T-helper 1 cell treated with Interleukin-12 subunit alpha and Interleukin-12 subunit beta and Interleukin-4 antibody, amounts not matched to agents 30 μg/mL and 1 μg/mL, for 36 hours (primary cell): Measurements from ENCODE around the gene SEZ6L2.
"Not testable (repeated sequence)": the region's sequence is repeated elsewhere in the genome, so short reads cannot be mapped to it uniquely, and the experiment has no call there.

Source experiments
- H3K27ac Mint-ChIP-seq: one replicate; pipeline ENCODE4 v1.8.0; 2021; ENCODE audit warnings: mild to moderate bottlenecking, mixed read lengths
- H3K27me3 Mint-ChIP-seq: one replicate; pipeline ENCODE4 v1.8.0; 2021; ENCODE audit warnings: low read depth, mixed read lengths
- H3K36me3 Mint-ChIP-seq: one replicate; pipeline ENCODE4 v1.8.0; 2021; ENCODE audit warnings: low read depth, mixed read lengths
- H3K4me1 Mint-ChIP-seq: one replicate; pipeline ENCODE4 v1.8.0; 2021; ENCODE audit warnings: low read depth, mixed read lengths
- H3K4me3 Mint-ChIP-seq: one replicate; pipeline ENCODE4 v1.8.0; 2021; ENCODE audit warnings: mild to moderate bottlenecking, moderate library complexity, mixed read lengths
- H3K9me3 Mint-ChIP-seq: one replicate; pipeline ENCODE4 v1.8.0; 2021; ENCODE audit warnings: mixed read lengths

SEZ6L2 gene

DNA sequence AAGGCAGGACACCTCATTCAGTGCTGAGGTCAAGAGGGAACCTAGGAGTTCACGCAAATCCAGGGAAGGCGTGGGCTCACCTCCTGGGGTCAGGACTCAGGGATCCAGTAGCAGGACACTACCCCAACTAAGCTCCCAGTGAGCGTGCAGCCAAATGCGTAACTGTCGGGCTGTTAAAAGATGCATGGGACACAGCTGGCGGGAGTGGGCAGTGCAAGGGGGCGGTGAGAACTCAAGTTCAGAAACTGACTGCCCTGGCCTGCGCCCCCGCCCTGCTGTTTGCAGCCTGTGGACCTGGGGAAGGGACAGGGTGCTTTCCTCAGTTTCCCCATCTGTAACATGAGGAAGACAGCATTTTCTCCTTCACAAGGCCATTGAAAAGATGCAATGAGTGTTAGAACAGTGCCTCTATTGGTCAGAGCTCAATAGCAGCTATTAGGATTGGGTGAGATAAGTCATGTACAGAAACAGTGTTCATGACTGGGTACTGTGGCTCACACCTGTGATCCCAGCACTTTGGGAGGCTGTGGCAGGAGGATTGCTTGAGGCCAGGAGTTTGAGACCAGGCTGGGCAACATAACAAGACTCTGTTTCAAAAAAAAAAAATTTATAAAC, 56.5 kb downstream of the SEZ6L2 start:
- no peaks in the 10 kb centered on the region for H3K4me1 Mint-ChIP-seq
- H3K9me3 Mint-ChIP-seq, result no peaks in the 10 kb centered on the region
- H3K4me3 Mint-ChIP-seq, result no peak overlapping the region
- no peak overlapping the region for H3K27ac Mint-ChIP-seq
- H3K27me3 Mint-ChIP-seq, result no peaks in the 10 kb centered on the region
- H3K36me3 Mint-ChIP-seq, result peaks cover 30% of the 10 kb centered on the region

DNA sequence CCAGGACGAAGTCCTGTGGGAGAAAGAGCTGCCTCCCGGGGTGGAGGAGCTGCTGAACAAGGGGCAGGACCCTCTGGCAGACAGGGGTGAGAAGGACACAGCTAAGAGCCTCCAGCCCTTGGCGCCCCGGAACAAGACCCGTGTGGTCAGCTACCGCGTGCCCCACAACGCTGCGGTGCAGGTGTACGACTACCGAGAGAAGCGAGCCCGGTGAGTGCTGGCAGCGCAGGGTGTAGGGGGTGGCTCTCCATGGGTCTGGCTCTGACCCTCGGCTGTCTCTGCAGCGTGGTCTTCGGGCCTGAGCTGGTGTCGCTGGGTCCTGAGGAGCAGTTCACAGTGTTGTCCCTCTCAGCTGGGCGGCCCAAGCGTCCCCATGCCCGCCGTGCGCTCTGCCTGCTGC, 57.7 kb downstream of the SEZ6L2 start:
- Mint-ChIP-seq H3K36me3 (peaks cover 35% of the 10 kb centered on the region), H3K27me3 (no peaks in the 10 kb centered on the region), H3K9me3 (no peaks in the 10 kb centered on the region), H3K27ac (no peak overlapping the region), H3K4me3 (no peak overlapping the region), H3K4me1 (no peaks in the 10 kb centered on the region)

GRCh38 chr16:29840240-29840639, 59.1 kb downstream of the SEZ6L2 start:
- Mint-ChIP-seq H3K27ac (no peak overlapping the region), H3K9me3 (no peaks in the 10 kb centered on the region), H3K27me3 (no peaks in the 10 kb centered on the region), H3K4me3 (no peak overlapping the region), H3K36me3 (peaks cover 36% of the 10 kb centered on the region), H3K4me1 (no peaks in the 10 kb centered on the region)

GRCh38 chr16:29839822-29840221, 59.5 kb downstream of the SEZ6L2 start:
- Mint-ChIP-seq H3K4me1 (no peaks in the 10 kb centered on the region), H3K27ac (no peak overlapping the region), H3K27me3 (no peaks in the 10 kb centered on the region), H3K9me3 (no peaks in the 10 kb centered on the region), H3K4me3 (no peak overlapping the region), H3K36me3 (peaks cover 34% of the 10 kb centered on the region)

GRCh38 chr16:29837841-29838240, 61.5 kb downstream of the SEZ6L2 start:
- no peaks in the 10 kb centered on the region for H3K4me1 Mint-ChIP-seq
- H3K27me3 Mint-ChIP-seq, result no peaks in the 10 kb centered on the region
- peaks cover 40% of the 10 kb centered on the region for H3K36me3 Mint-ChIP-seq
- no peak overlapping the region for H3K4me3 Mint-ChIP-seq
- H3K27ac Mint-ChIP-seq, result no peak overlapping the region
- H3K9me3 Mint-ChIP-seq, result no peaks in the 10 kb centered on the region

- no peak overlapping the region for H3K27ac Mint-ChIP-seq
- peaks cover 46% of the 10 kb centered on the region for H3K36me3 Mint-ChIP-seq
- H3K4me3 Mint-ChIP-seq, result no peak overlapping the region
- H3K27me3 Mint-ChIP-seq, result no peaks in the 10 kb centered on the region
- H3K4me1 Mint-ChIP-seq, result peaks cover 2% of the 10 kb centered on the region
- H3K9me3 Mint-ChIP-seq, result no peaks in the 10 kb centered on the region
These were observed 62.7 kb downstream of the SEZ6L2 start for GRCh38 chr16:29836623-29837022.

- H3K36me3 Mint-ChIP-seq, result peaks cover 47% of the 10 kb centered on the region
- H3K4me3 Mint-ChIP-seq, result no peak overlapping the region
- H3K4me1 Mint-ChIP-seq, result peaks cover 2% of the 10 kb centered on the region
- no peak overlapping the region for H3K27ac Mint-ChIP-seq
- H3K9me3 Mint-ChIP-seq, result no peaks in the 10 kb centered on the region
- no peaks in the 10 kb centered on the region for H3K27me3 Mint-ChIP-seq
These were observed 63.4 kb downstream of the SEZ6L2 start for GRCh38 chr16:29835926-29836325.

- Mint-ChIP-seq H3K27ac (no peak overlapping the region), H3K9me3 (no peaks in the 10 kb centered on the region), H3K36me3 (peaks cover 39% of the 10 kb centered on the region), H3K4me3 (no peak overlapping the region), H3K4me1 (peaks cover 3% of the 10 kb centered on the region), H3K27me3 (no peaks in the 10 kb centered on the region)
These were observed 65.3 kb downstream of the SEZ6L2 start for GRCh38 chr16:29834079-29834478.

DNA sequence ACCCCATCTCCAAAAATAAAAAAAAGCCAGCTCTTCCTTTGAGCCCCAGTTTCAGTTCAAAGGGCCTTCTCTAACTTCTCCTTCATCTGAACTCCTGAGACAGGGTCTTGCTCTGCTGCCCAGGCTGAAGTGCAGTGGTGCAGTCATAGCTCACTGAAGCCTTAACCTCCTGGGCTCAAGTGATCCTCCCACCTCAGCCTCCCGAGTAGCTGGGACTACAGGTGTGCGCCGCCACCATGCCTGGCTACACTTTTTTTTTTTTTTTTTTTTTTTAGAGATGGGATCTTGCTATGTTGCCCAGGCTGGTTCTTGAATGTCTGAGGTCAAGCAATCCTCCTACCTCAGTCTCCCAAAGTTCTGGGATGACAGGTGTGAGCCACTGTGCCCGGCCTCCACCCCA, 66.1 kb downstream of the SEZ6L2 start:
- not testable (repeated sequence) for H3K9me3 Mint-ChIP-seq, H3K27ac Mint-ChIP-seq, H3K4me3 Mint-ChIP-seq, H3K4me1 Mint-ChIP-seq, H3K27me3 Mint-ChIP-seq
- peaks cover 37% of the 10 kb centered on the region for H3K36me3 Mint-ChIP-seq

- Mint-ChIP-seq H3K27me3 (no peaks in the 10 kb centered on the region), H3K4me1 (peaks cover 14% of the 10 kb centered on the region), H3K27ac (no peak overlapping the region), H3K4me3 (no peak overlapping the region), H3K36me3 (peaks cover 35% of the 10 kb centered on the region), H3K9me3 (no peaks in the 10 kb centered on the region)
These were observed 67.9 kb downstream of the SEZ6L2 start for GRCh38 chr16:29831490-29831889.

- H3K27ac Mint-ChIP-seq, result peak overlapping the region; percentile 36
- H3K9me3 Mint-ChIP-seq, result no peaks in the 10 kb centered on the region
- H3K36me3 Mint-ChIP-seq, result peaks cover 32% of the 10 kb centered on the region
- H3K27me3 Mint-ChIP-seq, result no peaks in the 10 kb centered on the region
- H3K4me3 Mint-ChIP-seq, result no peak overlapping the region
- peaks cover 19% of the 10 kb centered on the region for H3K4me1 Mint-ChIP-seq
These were observed 68.6 kb downstream of the SEZ6L2 start for GRCh38 chr16:29830774-29831173.

DNA sequence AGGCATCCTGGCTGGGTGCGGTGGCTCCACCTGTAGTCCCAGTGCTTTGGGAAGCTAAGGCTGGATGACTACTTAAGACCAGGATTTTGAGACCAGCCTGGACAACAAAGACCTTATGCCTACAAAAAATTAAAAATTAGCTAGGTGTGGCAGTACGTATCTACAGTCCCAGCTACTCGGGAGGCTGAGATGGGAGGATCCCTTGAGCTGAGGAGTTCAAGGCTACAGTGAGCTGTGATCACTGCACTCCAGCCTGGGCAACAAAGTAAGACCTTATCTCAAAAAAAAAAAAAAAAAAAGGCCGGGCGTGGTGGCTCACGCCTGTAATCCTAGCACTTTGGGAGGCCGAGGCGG, 73.0 kb downstream of the SEZ6L2 start:
- Mint-ChIP-seq H3K4me3 (peak overlapping the region; percentile 74), H3K27me3 (no peaks in the 10 kb centered on the region), H3K27ac (peak overlapping the region; percentile 83), H3K36me3 (peaks cover 20% of the 10 kb centered on the region), H3K4me1 (peaks cover 44% of the 10 kb centered on the region), H3K9me3 (no peaks in the 10 kb centered on the region)

- Mint-ChIP-seq H3K36me3 (peaks cover 22% of the 10 kb centered on the region), H3K27me3 (no peaks in the 10 kb centered on the region), H3K4me1 (peaks cover 44% of the 10 kb centered on the region), H3K4me3 (peak overlapping the region; percentile 70), H3K9me3 (no peaks in the 10 kb centered on the region), H3K27ac (peak overlapping the region; percentile 80)
These were observed 74.0 kb downstream of the SEZ6L2 start for GRCh38 chr16:29825145-29826044.

DNA sequence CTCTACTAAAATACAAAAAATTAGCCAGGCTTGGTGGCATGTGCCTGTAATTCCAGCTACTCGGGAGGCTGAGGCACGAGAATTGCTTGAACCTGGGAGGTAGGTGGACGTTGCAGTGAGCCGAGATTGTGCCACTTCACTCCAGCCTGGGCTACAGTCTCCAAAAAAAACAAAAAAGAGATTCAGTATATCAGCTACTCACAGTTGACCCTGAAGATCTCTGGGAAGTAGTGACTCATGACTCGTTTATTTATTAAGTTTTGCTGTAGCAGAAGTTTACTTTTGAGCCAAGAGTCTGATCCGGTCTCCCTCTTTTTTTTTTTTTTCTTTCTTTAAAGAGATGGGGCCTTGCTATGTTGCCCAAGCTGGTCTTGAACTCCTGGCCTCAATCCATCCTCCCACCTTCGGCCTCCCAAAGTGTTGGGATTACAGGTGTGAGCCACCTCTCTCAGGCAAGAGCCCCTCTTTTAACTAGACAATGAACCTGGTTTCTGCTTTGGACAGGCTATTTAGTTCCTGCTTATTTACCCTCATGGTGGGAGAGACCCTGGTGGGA, 74.7 kb downstream of the SEZ6L2 start:
- Mint-ChIP-seq H3K9me3 (no peaks in the 10 kb centered on the region), H3K27me3 (no peaks in the 10 kb centered on the region), H3K4me3 (peak overlapping the region; percentile 70), H3K27ac (peak overlapping the region; percentile 80), H3K4me1 (peaks cover 47% of the 10 kb centered on the region), H3K36me3 (peaks cover 27% of the 10 kb centered on the region)

GRCh38 chr16:29821643-29822115, 77.7 kb downstream of the SEZ6L2 start:
- peaks cover 36% of the 10 kb centered on the region for H3K36me3 Mint-ChIP-seq
- peak overlapping the region; percentile 92 for H3K27ac Mint-ChIP-seq
- H3K9me3 Mint-ChIP-seq, result no peaks in the 10 kb centered on the region
- peak overlapping the region; percentile 98 for H3K4me3 Mint-ChIP-seq
- H3K4me1 Mint-ChIP-seq, result peaks cover 59% of the 10 kb centered on the region
- no peaks in the 10 kb centered on the region for H3K27me3 Mint-ChIP-seq
